H1 (cell line): ENCODE data around the gene KRTCAP2. TPM values are rescaled to one million over a fixed set of nuclear protein-coding genes. Genes with fewer than 3 reads are reported as not detected.

Experiments
- CTCF ChIA-PET: fragments of 300-600 bp; sonication (Branson Sonifier 250); formaldehyde crosslinking; loops from one replicate; lab custom pipeline; 2021; ENCODE audit not compliant: partially characterized antibody; lab: Charles Lee
- POLR2A ChIA-PET: fragments of 300-600 bp; sonication (Branson Sonifier 250); formaldehyde crosslinking; loops from one replicate; lab custom pipeline; 2021; ENCODE audit warnings: inconsistent platforms; ENCODE audit not compliant: partially characterized antibody; lab: Charles Lee
- DNase-seq, 2 experiments: peaks; one replicate each; pipeline versions ENCODE4 v3.0.0 to v3.0.0-alpha.2; 2010 to 2022; ENCODE audit warnings: low spot score in 2 of 2, low read depth in 1 of 2, mixed read lengths in 1 of 2
- FAIRE-seq: peaks from 2 replicates; lab custom pipeline; 2011; peaks lifted over from hg19 to GRCh38; lab: Jason Lieb, UNC
- H2AFZ ChIP-seq: 2 replicates; pipeline ENCODE4 v1.8.1; 2012; ENCODE audit warnings: low read length, inconsistent platforms
- H2AK5ac ChIP-seq: 2 replicates; pipeline ENCODE4 v1.6.1; 2013; ENCODE audit warnings: low read depth, low read length
- H2BK120ac ChIP-seq: replicated peaks from 2 replicates; pipeline ENCODE3; 2013; ENCODE audit warnings: low read depth, low read length, inconsistent platforms
- H2BK12ac ChIP-seq: 2 replicates; pipeline ENCODE4 v1.6.1; 2013; ENCODE audit warnings: low read depth, low read length
- H2BK15ac ChIP-seq: 2 replicates; pipeline ENCODE4 v1.6.1; 2013; ENCODE audit warnings: low read length
- H2BK20ac ChIP-seq: 2 replicates; pipeline ENCODE4 v1.6.1; 2013; ENCODE audit warnings: low read length
- H2BK5ac ChIP-seq: 2 replicates; pipeline ENCODE4 v1.6.1; 2013; ENCODE audit warnings: low read depth, low read length
- H3K14ac ChIP-seq: 2 replicates; pipeline ENCODE4 v1.6.1; 2013; ENCODE audit warnings: inconsistent platforms; ENCODE audit not compliant: insufficient read length
- H3K18ac ChIP-seq: 2 replicates; pipeline ENCODE4 v1.6.1; 2013; ENCODE audit warnings: low read length; ENCODE audit errors: extremely low read depth
- H3K23ac ChIP-seq: 2 replicates; pipeline ENCODE4 v1.6.1; 2013; ENCODE audit warnings: inconsistent platforms; ENCODE audit not compliant: insufficient read length
- H3K23me2 ChIP-seq: 2 replicates; pipeline ENCODE4 v1.6.1; 2013; ENCODE audit warnings: low read depth, low read length
- H3K27ac ChIP-seq: 2 replicates; pipeline ENCODE4 v1.6.1; 2011; ENCODE audit warnings: low read depth, low read length, inconsistent platforms
- H3K27me3 ChIP-seq, 4 experiments: replicated peaks in 1 of 4; 1 replicate in 1 of 4; 2 replicates in 3 of 4; pipeline versions ENCODE4 v1.6.1 to v1.8.1; 2011 to 2013; ENCODE audit warnings: low read length in 3 of 4, mild to moderate bottlenecking in 3 of 4, inconsistent platforms in 2 of 4, mixed read lengths in 2 of 4, moderate library complexity in 1 of 4; ENCODE audit not compliant: control insufficient read depth in 3 of 4, insufficient read depth in 3 of 4; ENCODE audit errors: extremely low read depth in 1 of 4
- H3K36me3 ChIP-seq, 4 experiments: 2 replicates each; pipeline versions ENCODE4 v1.6.1 to v1.8.1; 2011 to 2013; ENCODE audit warnings: mild to moderate bottlenecking in 4 of 4, low read length in 3 of 4, moderate library complexity in 2 of 4, control low read depth in 1 of 4, inconsistent platforms in 1 of 4; ENCODE audit not compliant: insufficient read depth in 4 of 4, control insufficient read depth in 2 of 4
- H3K4ac ChIP-seq: replicated peaks from 2 replicates; pipeline ENCODE3; 2013; ENCODE audit warnings: low read length, low read depth, mixed read lengths, inconsistent platforms; ENCODE audit not compliant: insufficient read length
- H3K4me1 ChIP-seq, 4 experiments: replicated peaks in 1 of 4; 1 replicate in 1 of 4; 2 replicates in 3 of 4; pipeline versions ENCODE4 v1.6.1 to v1.8.1; 2011 to 2013; ENCODE audit warnings: low read length in 3 of 4, inconsistent platforms in 2 of 4, mixed read lengths in 1 of 4; ENCODE audit not compliant: insufficient read depth in 4 of 4, control insufficient read depth in 3 of 4
- H3K4me2 ChIP-seq, 2 experiments: 2 replicates each; pipeline versions ENCODE4 v1.6.1 to v1.8.1; 2011 to 2013; ENCODE audit warnings: low read depth in 2 of 2, low read length in 2 of 2, control low read depth in 1 of 2, inconsistent platforms in 1 of 2, mild to moderate bottlenecking in 1 of 2; ENCODE audit not compliant: insufficient read depth in 1 of 2
- H3K4me3 ChIP-seq, 4 experiments: fragments of 200-600, 300-600 bp in 1 of 4; sonication (generic), shearing (Covaris generic), sonication (Bioruptor Twin) in 1 of 4; 2 replicates each; pipeline versions ENCODE4 v1.5.1 to v1.8.1; 2011 to 2016; ENCODE audit warnings: low read length in 4 of 4, low read depth in 3 of 4, control low read depth in 2 of 4, inconsistent platforms in 2 of 4, mild to moderate bottlenecking in 2 of 4, mixed read lengths in 1 of 4, moderate library complexity in 1 of 4; ENCODE audit not compliant: insufficient read depth in 2 of 4; ENCODE audit errors: extremely low read depth in 1 of 4
- H3K56ac ChIP-seq: replicated peaks from 2 replicates; pipeline ENCODE3; 2013; ENCODE audit warnings: low read depth, mild to moderate bottlenecking, mixed read lengths, low read length, inconsistent platforms; ENCODE audit not compliant: insufficient read length
- H3K79me1 ChIP-seq: 2 replicates; pipeline ENCODE4 v1.6.1; 2013; ENCODE audit warnings: low read depth, low read length, control low read depth
- H3K79me2 ChIP-seq, 2 experiments: 2 replicates each; pipeline versions ENCODE4 v1.6.1 to v1.8.1; 2012 to 2013; ENCODE audit warnings: low read length in 2 of 2, mild to moderate bottlenecking in 2 of 2, inconsistent platforms in 1 of 2; ENCODE audit not compliant: insufficient read depth in 2 of 2, control insufficient read depth in 1 of 2
- H3K9ac ChIP-seq, 4 experiments: replicated peaks in 1 of 4; 1 replicate in 1 of 4; 2 replicates in 3 of 4; pipeline versions ENCODE4 v1.6.1 to v1.8.1; 2011 to 2013; ENCODE audit warnings: low read depth in 3 of 4, low read length in 3 of 4, control low read depth in 2 of 4, mild to moderate bottlenecking in 2 of 4, moderate library complexity in 2 of 4, inconsistent platforms in 1 of 4; ENCODE audit errors: extremely low read depth in 1 of 4
- H3K9me3 ChIP-seq, 2 experiments: 2 replicates each; pipeline versions ENCODE4 v1.6.1 to v1.8.1; 2012 to 2013; ENCODE audit warnings: mild to moderate bottlenecking in 2 of 2, moderate library complexity in 2 of 2, control low read depth in 1 of 2, inconsistent platforms in 1 of 2, low read depth in 1 of 2, low read length in 1 of 2, mixed read lengths in 1 of 2; ENCODE audit not compliant: insufficient read depth in 2 of 2
- H4K20me1 ChIP-seq, 2 experiments: replicated peaks in 1 of 2; 2 replicates each; pipeline versions ENCODE3 to v1.8.1; 2011 to 2013; ENCODE audit warnings: inconsistent platforms in 2 of 2, low read length in 2 of 2, mild to moderate bottlenecking in 1 of 2; ENCODE audit not compliant: insufficient read depth in 2 of 2, control insufficient read depth in 1 of 2
- H4K5ac ChIP-seq: 2 replicates; pipeline ENCODE4 v1.6.1; 2013; ENCODE audit warnings: low read length, low read depth, mixed read lengths, inconsistent platforms; ENCODE audit not compliant: insufficient read length
- H4K8ac ChIP-seq: 2 replicates; pipeline ENCODE4 v1.8.0; 2013; ENCODE audit warnings: mild to moderate bottlenecking, moderate library complexity, low read length, inconsistent platforms; ENCODE audit not compliant: insufficient read depth; ENCODE audit errors: extremely low read depth
- H4K91ac ChIP-seq: replicated peaks from 2 replicates; pipeline ENCODE3; 2013; ENCODE audit warnings: low read length, mixed read lengths, inconsistent platforms; ENCODE audit not compliant: insufficient read length
- ASH2L ChIP-seq: fragments of 200-600, 300-600 bp; sonication (generic); IDR thresholded peaks from one replicate; pipeline ENCODE4 v1.7.1; 2017; ENCODE audit warnings: low read length
- GABPA ChIP-seq: IDR thresholded peaks from 2 replicates; pipeline ENCODE4 v1.6.1; 2011; ENCODE audit warnings: mild to moderate bottlenecking, low read length, moderate library complexity, borderline replicate concordance; ENCODE audit not compliant: insufficient read depth
- HDAC2 ChIP-seq, 2 experiments: fragments of 300-600 bp in 1 of 2; sonication (generic) in 1 of 2; IDR thresholded peaks; 2 replicates each; pipeline ENCODE4 v1.6.1; 2011 to 2012; ENCODE audit warnings: low read depth in 2 of 2, low read length in 2 of 2, mild to moderate bottlenecking in 2 of 2, moderate library complexity in 2 of 2, borderline replicate concordance in 1 of 2, inconsistent platforms in 1 of 2
- KDM5A ChIP-seq: fragments of 200-600 bp; IDR thresholded peaks from 2 replicates; pipeline ENCODE4 v1.7.1; 2012; ENCODE audit warnings: mild to moderate bottlenecking, low read length, inconsistent platforms, mixed read lengths
- POU5F1 ChIP-seq: IDR thresholded peaks from 2 replicates; pipeline ENCODE4 v1.6.1; 2011; ENCODE audit warnings: low read depth, mild to moderate bottlenecking, low read length, moderate library complexity
- TCF12 ChIP-seq: IDR thresholded peaks from 2 replicates; pipeline ENCODE4 v1.6.1; 2011; ENCODE audit warnings: low read depth, mild to moderate bottlenecking, low read length
- WGBS, 2 experiments: shearing (Covaris generic) in 1 of 2; methylation state at CpG; one replicate each; pipeline versions ENCODE4 v1.1.6 to v1.1.7; 2013 to 2015; ENCODE audit warnings: low lambda C conversion rate in 2 of 2, mixed read lengths in 2 of 2, inconsistent platforms in 1 of 2, low coverage in 1 of 2, missing lambda C conversion rate in 1 of 2; ENCODE audit not compliant: insufficient replicate concordance in 2 of 2, insufficient coverage in 1 of 2, insufficient read length in 1 of 2; ENCODE audit errors: extremely low coverage in 1 of 2, missing lambda C conversion rate in 1 of 2; 5-methylcytosine and 5-hydroxymethylcytosine counted together
- polyA plus RNA-seq, 7 experiments: library from polyadenylated mRNA; depleted of rRNA in 3 of 7; stranded (reverse) in 5 of 7; unstranded in 2 of 7; fragments of >200 nt in 5 of 7; fragments of 200-250 nt in 2 of 7; gene quantifications; 1 replicate in 5 of 7; 2 replicates in 1 of 7; 4 replicates in 1 of 7; pipeline versions ENCODE4 v1.2.1 to v1.2.3, GENCODE V29; 2011 to 2013; ENCODE audit warnings: missing spikeins in 2 of 7, mixed read lengths in 2 of 7
- total RNA-seq: library from RNA; stranded (reverse); fragmentation: NEBNext Ultra II Directional; extraction: Animal tissue kit (Norgen Biotek cat#: 25700); gene quantifications from 2 replicates; pipeline ENCODE4 v1.2.1, GENCODE V29; 2021

KRTCAP2 gene
- total and polyA plus RNA-seq, 2 of the 8 experiments (the other 6 are each of a cell fraction or from before 2014, with no cell fraction given) = 146 to 317 TPM

- H2BK12ac ChIP-seq = 0 out of 2 replicates have a peak overlapping the region, but pooled peaks have one; percentile 22
- no peak overlapping the region for H3K14ac ChIP-seq
- H3K56ac ChIP-seq = no peak overlapping the region
- H4K91ac ChIP-seq = no peak overlapping the region
- no peak overlapping the region for H3K27ac ChIP-seq
- no peak for DNase-seq
- H2BK20ac ChIP-seq = no peak overlapping the region
- peaks cover 12% of the 10 kb centered on the region; the same call in 1 of the 2 replicates for H3K23me2 ChIP-seq
- peaks cover 0 to 2% of the 10 kb centered on the region in 2 experiments; a peak in 1 of 4 replicates for H3K79me2 ChIP-seq
- H3K23ac ChIP-seq = no peak overlapping the region
- no peak overlapping the region for H4K5ac ChIP-seq
- H3K18ac ChIP-seq = no peak overlapping the region
- H3K4me3 ChIP-seq = no peak overlapping the region
- FAIRE-seq = no peak
- H3K4ac ChIP-seq = no peak overlapping the region
- H2AK5ac ChIP-seq = no peak overlapping the region
- H3K9me3 ChIP-seq = no peaks in the 10 kb centered on the region
- no peak for TF ChIP-seq GABPA
- TF ChIP-seq KDM5A = no peak
- no peak for TF ChIP-seq POU5F1
- TF ChIP-seq ASH2L = no peak
- TF ChIP-seq HDAC2 (IDR thresholded peaks at IDR 0.05; ENCODE audit: borderline replicate concordance in 1 of 2, low read depth in 2 of 2, low read length in 2 of 2) = no peak
- TF ChIP-seq TCF12 = no peak
- no peak overlapping the region for H4K8ac ChIP-seq
- H2AFZ ChIP-seq = no peak overlapping the region
- 89% methylated on average over 7 of the region's 7 CpGs; no CpG with 5 or more reads in 1 of the 2 experiments for WGBS, 2 experiments
- no peak overlapping the region for H2BK5ac ChIP-seq
- no peak overlapping the region; a peak in 1 of 4 replicates for H3K4me2 ChIP-seq
- H3K79me1 ChIP-seq = no peaks in the 10 kb centered on the region
- H3K27me3 ChIP-seq = peaks cover 0 to 4% (median 1%) of the 10 kb centered on the region in 4 experiments; a peak in 4 of 7 replicates
- ChIA-PET CTCF (interaction anchor here (0.5 to 14.2 kb wide), 7 partner anchors 11 to 212 kb away, joined by 3 to 187 read pairs (median 6); partner anchors contain the start of genes KRTCAP2 and TRIM46), POLR2A (interaction anchor here (1.0 to 1.8 kb wide), 3 partner anchors 16 to 39 kb away, joined by 3 to 5 read pairs (median 4); partner anchors contain the start of gene KRTCAP2)
- H4K20me1 ChIP-seq = no peaks in the 10 kb centered on the region
- peaks cover 0 to 4% (median under 1%) of the 10 kb centered on the region in 4 experiments; a peak in 2 of 8 replicates for H3K36me3 ChIP-seq
- peaks cover 15 to 40% (median 21%) of the 10 kb centered on the region in 4 experiments for H3K4me1 ChIP-seq
- H2BK120ac ChIP-seq = no peak overlapping the region
- no peak overlapping the region for H2BK15ac ChIP-seq
- no peak overlapping the region for H3K9ac ChIP-seq
Measured at GRCh38 chr1:155133799-155134281, 39.3 kb downstream of the KRTCAP2 start.
